Stimulated activated CD4-positive, alpha-beta T cell treated with anti-CD3 and anti-CD28 coated beads, Interleukin-1b, Interleukin-23, amount 100 ng/mL, for 24 hours (primary cell): ENCODE measurements around the gene FEM1A.
"Not testable (repeated sequence)": the region's sequence is repeated elsewhere in the genome, so short reads cannot be mapped to it uniquely, and the experiment has no call there.

Source experiments
- DNase-seq, 4 experiments: peaks; one replicate each; pipeline ENCODE4 v3.0.0-alpha.2; 2020; ENCODE audit warnings: low read depth in 4 of 4, low spot score in 1 of 4

Gene FEM1A

DNA sequence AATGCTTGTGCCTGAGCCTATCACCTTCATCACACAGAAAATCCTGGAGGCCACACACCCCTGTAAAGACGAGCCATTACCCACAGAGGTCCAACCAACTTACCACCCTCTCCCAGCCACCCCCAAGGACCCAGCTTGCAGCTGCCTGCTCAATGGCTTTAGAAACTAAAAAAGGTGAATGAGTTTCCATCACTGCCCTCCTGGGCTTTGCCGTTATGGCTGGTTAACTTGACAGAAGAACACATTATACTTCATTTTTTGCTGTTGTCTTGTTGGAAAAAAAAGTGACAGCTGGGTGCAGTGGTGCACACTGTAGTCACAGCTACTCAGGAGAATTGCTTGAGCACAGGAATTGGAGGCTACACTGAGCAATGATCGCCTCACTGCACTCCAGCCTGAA, 17.4 kb upstream of the FEM1A start:
- no peak for DNase-seq

DNA sequence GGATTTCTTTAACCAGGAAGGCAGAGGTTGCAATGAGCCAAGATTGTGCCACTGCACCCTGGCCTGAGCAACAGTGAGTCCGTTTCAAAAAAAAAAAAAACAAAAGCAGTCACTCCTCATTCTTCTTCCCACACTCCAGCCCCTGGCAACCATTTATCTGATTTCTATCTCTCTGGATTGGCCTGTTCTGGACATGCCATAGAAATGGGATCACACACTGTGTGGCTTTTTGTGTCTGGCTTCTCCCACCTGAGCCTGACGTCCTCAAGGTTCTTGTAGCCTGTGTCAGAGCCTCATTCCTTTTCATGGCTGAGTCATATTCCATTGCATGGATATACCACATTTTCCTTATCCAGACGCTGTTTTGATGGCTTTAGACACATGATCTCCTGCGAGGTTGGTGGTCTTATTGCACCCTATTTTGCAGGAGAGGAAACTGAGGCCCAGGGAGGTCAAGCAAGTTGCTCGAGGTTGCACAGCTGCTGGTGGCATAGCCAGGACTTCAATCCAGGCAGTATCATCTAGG, 15.8 kb upstream of the FEM1A start:
- no peak for DNase-seq

DNA sequence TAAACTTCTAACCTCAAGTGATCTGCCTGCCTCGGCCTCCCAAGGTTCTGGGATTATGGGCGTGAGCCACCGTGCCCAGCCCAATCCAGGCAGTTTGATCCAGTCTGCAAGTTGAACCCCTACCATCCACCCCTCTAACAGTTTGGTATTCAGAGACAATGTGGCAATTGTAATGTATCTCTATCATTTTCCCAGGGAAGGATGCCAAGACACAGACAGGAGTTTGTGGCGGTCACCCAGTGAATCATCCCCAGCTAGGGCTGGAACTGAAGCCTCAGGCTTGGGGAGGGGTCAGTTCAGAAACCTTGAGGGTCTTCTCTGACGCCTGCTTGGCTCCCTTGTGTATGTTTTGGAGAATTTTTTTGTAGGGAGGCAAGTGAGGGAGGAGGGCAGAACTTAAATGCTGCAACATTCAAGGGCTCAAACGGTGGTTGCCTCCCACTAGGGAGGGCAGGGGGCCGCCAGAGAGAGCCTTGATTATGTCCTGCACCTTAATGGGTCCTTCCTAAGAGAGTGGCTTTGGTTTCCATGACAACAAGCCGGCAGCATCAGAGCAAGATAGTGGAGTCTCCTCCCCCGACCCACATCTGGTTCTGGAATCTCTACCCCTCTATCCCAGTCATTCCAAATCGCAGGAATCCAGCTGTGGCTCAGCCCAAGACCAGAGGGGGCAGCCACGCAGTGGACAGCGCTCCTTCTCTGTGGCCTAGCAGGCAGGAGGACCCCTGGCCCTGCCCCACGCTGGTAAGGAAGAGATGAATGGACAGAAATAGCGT, 14.9 kb upstream of the FEM1A start:
- no peak for DNase-seq

DNA sequence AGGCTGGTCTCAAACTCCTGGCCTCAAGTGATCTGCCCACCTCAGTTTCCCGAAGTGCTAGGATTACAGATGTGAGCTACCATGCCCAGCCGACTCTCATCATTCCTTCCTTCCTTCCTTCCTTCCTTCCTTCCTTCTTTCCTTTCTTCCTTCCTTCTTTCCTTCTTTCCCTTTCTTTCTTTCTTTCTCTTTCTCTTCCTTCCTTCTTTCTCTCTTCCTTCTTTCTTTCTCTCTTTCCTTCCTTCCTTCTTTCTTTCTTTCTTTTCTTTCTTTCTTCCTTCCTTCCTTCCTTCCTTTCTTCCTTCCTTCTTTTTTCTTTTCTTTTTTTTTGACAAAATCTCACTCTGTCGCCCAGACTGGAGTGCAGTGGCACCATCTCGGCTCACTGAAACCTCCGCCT, 13.4 kb upstream of the FEM1A start:
- not testable (repeated sequence) for DNase-seq

DNA sequence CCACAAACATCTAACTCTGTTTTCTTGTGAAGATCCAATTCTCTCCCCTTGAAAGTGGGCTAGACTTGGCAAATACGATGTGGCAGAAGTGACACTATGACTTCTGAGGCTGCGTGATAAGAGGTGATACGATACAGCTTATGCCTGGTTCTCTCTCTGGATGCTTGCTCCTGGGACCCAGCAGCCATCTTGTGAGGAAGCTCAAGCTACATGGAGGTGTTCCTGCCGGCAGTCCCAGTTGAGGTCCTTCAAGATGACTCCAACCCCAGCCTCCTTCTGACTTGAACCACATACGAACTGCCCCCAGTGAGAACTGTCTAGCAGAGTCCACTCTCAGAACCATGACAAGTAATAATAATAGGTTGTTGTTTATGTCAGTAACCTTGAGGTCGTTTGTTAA, 10.7 kb upstream of the FEM1A start:
- DNase-seq = no peak

DNA sequence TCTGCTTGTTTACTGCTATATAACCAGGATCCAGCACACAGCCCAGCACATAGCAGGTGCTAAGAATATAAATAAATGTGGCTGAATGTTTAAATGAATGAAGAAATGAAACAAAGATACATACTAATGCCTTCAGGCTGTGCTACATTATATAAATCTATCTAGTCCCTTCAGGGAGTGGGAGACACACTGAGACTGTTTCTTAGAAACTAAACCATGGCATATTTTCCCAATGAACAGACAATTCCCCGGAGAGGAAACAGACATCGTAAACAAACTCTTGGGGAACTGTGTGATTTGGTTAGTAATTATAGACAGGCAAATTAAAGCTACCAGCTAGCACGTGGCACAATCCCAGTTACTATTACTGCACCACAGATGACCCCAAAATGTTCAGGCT, 9.7 kb upstream of the FEM1A start:
- DNase-seq = no peak

DNA sequence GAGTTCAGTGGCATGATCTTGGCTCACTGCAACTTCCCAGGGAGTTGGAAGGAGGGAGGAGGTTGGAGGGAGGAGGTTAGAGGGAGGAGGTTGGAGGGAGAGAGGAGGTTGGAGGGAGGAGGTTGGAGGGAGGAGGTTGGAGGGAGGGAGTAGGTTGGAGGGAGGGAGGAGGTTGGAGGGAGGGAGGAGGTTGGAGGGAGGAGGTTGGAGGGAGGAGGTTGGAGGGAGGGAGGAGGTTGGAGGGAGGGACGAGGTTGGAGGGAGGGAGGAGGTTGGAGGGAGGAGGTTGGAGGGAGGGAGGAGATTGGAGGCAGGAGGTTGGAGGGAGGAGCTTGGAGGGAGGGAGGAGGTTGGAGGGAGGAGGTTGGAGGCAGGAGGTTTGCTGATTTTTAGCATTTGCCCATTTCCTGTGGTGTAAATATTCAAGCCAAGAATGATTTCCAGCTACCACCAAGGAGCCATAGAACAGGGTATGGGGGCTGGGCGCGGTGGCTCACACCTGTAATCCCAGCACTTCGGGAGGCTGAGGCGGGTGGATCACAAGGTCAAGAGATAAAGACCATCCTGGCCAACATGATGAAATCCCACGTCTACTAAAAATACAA, 5.0 kb upstream of the FEM1A start:
- DNase-seq = not testable (repeated sequence)

DNA sequence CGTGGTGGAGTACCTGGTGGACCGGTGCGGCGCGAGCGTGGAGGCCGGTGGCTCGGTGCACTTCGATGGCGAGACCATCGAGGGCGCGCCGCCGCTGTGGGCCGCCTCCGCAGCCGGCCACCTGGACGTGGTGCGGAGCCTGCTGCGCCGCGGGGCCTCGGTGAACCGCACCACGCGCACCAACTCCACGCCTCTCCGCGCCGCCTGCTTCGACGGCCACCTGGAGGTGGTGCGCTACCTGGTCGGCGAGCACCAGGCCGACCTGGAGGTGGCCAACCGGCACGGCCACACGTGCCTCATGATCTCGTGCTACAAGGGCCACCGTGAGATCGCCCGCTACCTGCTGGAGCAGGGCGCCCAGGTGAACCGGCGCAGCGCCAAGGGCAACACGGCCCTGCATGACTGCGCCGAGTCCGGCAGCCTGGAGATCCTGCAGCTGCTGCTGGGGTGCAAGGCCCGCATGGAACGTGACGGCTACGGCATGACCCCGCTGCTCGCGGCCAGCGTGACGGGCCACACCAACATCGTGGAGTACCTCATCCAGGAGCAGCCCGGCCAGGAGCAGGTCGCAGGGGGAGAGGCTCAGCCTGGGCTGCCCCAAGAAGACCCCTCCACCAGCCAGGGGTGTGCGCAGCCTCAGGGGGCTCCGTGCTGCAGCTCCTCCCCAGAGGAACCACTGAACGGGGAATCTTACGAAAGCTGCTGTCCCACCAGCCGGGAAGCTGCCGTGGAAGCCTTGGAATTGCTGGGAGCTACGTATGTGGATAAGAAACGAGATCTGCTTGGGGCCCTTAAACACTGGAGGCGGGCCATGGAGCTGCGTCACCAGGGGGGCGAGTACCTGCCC, 708 bp downstream of the FEM1A start:
- not testable (repeated sequence) for DNase-seq

DNA sequence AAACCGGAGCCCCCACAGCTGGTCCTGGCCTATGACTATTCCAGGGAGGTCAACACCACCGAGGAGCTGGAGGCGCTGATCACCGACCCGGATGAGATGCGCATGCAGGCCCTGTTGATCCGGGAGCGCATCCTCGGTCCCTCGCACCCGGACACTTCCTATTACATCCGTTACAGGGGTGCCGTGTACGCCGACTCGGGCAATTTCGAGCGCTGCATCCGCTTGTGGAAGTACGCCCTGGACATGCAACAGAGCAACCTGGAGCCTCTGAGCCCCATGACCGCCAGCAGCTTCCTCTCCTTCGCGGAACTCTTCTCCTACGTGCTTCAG, 1.3 kb downstream of the FEM1A start:
- not testable (repeated sequence) for DNase-seq

DNA sequence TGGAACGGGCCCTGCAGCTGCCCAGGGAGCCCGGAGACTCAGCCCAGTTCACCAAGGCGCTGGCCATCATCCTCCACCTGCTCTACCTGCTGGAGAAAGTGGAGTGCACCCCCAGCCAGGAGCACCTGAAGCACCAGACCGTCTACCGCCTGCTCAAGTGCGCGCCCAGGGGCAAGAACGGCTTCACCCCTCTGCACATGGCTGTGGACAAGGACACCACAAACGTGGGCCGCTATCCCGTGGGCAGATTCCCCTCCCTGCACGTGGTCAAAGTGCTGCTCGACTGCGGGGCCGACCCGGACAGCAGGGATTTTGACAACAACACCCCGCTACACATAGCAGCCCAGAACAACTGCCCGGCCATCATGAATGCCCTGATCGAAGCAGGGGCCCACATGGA, 1.7 kb downstream of the FEM1A start:
- DNase-seq = not testable (repeated sequence)

DNA sequence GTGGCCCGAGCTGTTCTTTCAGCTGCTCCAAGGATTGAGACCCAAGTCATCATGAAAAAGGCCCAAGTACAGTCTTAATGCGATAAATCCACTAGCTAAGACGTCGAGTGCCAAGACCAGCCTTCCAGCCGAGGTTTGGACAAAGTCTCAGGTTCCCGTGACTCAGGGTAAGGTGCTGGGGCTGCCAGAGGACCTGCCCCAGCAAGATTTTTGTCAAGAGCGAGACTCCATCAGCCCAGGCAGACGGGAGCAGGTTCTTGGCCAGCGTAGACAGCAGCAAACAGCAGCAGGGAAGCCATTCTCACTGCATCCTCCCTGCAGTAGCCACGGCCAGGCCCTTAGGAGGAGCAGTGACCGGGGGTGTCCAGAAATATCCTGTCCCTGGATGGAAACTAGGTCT, 3.4 kb downstream of the FEM1A start:
- DNase-seq = no peak

DNA sequence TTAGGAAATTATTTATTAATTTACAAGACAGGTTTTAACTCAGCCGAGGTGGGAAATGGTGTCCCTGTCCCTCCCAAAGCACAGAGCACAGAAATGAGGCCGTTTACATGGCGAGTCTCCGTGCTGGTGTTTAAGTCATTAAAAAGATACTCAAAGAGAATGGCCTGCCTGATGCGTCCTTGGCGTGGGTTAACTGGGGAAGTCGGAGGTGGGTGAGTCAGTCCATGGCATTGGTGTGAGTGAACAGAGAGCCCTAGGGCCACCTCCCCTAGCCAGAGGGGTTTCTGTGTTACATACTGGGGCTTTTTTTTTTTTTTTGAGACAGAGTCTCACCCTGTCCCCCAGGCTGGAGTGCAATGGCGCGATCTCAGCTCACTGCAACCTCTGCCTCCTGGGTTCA, 3.9 kb downstream of the FEM1A start:
- no peak for DNase-seq

DNA sequence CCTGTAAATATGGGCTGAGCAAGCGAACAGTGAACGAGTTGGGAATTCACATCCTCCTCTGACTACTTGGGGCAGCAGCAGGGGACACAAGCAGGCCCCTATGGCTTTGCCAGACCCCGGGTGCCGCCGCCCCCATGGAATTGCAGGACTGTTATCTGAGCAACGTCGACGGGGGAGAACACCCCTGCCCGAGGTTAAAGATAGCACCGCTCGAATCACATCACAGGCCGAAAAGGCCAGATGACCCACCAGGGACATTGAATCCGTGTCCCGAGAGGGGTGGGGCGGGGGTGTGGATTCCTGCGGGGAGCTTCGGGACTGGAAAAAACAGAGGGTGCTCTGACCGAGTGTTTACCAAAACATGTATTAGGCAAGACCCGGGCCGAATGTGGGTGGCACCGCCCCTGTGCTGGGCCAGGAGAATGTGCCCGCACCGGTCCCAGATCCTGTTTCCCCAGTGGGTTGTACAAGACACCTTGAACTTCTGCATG, 9.1 kb downstream of the FEM1A start:
- no peak for DNase-seq

DNA sequence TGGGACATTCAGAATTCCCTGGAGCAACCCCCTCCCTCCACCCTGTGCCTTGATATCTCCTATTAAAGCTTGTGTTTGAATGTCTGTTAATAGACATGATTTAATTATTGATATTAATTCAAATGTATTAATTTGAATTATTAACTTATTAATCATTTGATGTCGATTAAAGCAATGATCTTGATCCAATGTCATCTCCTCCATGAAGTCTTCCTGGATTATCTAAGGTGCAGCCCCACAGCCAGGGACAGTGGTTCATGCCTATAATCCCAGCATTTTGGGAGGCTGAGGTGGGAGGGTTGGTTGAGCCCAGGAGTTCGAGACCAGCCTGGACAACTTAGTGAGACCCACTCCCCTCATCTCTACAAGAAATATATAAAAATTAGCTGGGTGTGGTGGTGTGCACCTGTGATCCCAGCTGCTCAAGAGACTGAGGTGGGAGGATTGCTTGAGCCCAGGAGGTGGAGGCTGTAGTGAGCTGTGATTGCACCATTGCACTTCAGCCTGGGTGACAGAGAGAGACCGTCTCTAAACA, 9.6 kb downstream of the FEM1A start:
- no peak for DNase-seq

DNA sequence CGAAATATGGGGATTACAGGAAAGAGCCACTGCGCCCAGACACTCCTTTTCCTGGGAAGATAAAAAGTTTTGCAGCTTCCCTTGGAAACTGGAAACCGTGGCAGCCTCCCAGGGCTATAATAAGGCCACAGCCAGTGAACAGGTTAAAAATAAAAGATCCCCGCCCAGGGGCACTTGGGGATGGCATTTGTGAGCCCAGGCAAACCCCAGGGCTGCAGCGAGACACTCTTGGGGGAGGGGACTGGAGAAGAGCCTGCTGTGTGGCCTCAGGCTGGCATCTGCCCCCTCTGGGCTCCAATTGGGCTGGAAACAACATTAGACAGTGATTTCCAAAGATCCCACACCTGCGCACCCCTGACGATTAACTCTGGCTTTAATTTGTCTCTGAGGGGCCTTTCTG, 11.2 kb downstream of the FEM1A start:
- no peak for DNase-seq

DNA sequence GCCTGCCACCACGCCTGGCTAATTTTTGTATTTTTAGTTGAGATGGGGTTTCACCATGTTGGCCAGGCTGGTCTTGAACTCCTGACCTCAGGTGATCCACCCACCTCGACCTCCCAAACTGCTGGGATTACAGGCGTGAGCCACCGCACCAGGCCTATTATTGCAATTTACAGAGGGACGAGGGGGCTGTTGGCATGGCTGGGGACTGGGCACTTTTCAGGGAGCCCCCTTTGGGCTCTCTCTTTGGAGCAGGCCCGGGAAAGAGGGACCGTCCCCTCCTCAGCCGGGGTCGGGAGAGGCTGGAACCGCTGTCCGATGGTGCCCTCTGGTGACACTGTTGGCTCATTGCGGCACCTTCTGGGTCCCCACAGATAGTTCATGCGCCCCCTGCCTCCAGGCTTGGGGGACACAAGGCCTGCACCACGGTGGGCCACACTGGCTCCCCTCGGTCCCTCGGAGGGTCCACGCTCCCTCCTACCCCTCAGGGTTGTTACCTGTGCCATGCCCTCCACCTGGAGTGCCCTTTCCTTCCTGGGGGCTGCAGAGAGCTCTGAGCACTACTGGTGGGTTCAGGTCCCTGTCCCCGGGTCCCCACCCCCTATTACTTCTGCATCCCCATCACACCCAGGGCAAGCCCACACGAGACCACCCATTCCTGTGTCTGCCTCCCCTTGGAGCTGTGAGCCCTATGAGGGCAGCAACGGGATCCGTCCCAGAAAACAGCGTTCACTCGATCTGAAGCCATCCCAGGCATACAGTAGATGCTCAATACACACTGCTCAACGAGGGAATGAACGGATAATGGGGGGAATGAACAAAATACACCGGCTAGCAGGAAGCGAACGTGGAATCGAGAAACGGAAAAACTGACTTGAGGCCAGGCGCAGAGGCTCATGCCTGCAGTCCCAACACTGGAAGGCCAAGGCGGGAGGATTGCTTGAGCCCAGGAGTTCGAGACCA, 12.5 kb downstream of the FEM1A start:
- peak; percentile 28 to 49 (median 46) for DNase-seq

DNA sequence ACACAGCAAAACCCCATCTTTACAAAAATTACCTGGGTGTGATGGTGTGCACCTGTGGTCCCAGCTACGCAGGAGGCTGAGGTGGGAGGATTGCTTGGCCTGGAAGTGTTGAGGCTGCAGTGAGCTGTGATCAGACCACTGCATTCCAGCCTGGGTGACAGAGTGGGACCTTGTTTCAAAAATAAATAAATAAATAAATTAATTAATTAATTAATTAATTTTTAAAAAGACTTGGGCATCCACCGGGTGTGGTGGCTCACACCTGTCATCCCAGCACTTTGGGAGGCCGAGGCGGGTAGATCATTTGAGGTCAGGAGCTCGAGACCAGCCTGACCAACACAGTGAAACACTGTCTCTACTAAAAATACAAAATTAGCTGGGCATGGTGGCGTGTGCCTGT, 13.6 kb downstream of the FEM1A start:
- not testable (repeated sequence) for DNase-seq

DNA sequence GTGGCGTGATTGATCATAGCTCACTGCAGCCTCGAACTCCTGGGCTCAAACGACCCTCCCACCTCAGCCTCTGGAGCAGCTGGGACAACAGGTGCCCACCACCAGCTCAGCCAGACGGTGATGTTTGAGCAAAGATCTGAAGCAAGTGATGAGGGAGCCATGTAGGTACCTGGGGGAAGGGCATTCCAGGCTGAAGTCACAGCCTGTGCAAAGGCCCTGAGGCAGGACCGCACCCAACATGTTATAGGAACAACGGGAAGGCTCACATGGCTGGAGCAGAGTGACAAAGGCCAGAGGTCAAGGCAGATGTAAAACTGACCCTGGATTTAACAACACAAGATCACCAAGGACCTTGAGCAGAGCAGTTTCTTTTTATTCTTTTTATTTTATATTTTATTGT, 14.8 kb downstream of the FEM1A start:
- no peak for DNase-seq

DNA sequence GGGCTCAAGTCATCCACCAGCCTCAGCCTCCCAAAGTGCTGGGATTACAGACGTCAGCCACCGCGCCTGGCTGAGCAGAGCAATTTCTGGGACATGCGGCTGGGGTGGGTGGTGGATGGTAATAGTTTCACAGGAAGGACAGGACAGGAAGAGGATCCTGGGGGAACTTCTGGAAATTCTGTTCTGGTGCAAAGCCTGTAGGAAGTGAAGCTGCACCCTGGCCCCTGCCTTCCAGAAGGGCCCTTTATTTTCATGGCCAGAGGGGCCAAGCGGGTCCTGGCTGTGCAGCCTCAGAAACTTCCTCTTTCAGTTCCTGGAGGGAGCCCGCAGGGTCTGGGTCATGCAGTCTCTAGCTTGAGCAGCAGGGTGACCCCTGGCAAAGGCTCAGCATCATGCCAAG, 15.7 kb downstream of the FEM1A start:
- no peak for DNase-seq
